WTC11 (cell line): ENCODE measurements around the gene PRSS56. TPM values are rescaled to one million over a fixed set of nuclear protein-coding genes. Genes with fewer than 3 reads are reported as not detected.

Experiments
- ATAC-seq: fragments of 200-7000 bp; cut with Tn5 transposase; 2 replicates; pipeline ENCODE4 v1.10.0; 2021; ENCODE audit warnings: mild to moderate bottlenecking, moderate library complexity
- CTCF ChIA-PET: fragments of 300-600 bp; sonication (Branson Sonifier 250); formaldehyde crosslinking; loops from one replicate; lab custom pipeline; 2021; ENCODE audit warnings: antibody characterized with exemption; lab: Charles Lee
- POLR2A ChIA-PET: fragments of 350-600 bp; sonication (Branson Sonifier 250); formaldehyde crosslinking; loops from one replicate; lab custom pipeline; 2021; ENCODE audit warnings: antibody characterized with exemption; lab: Charles Lee
- DNase-seq: peaks from one replicate; pipeline ENCODE4 v3.0.0; 2021; ENCODE audit warnings: low spot score
- H3K27ac Mint-ChIP-seq: 2 replicates; pipeline ENCODE4 v1.8.0; 2021; ENCODE audit warnings: mixed read lengths
- H3K27me3 Mint-ChIP-seq: 2 replicates; pipeline ENCODE4 v1.8.0; 2021; ENCODE audit warnings: low read depth, mild to moderate bottlenecking, moderate library complexity, mixed read lengths
- H3K36me3 Mint-ChIP-seq: 2 replicates; pipeline ENCODE4 v1.8.0; 2021; ENCODE audit warnings: mixed read lengths
- H3K4me1 Mint-ChIP-seq: 2 replicates; pipeline ENCODE4 v1.8.0; 2022; ENCODE audit warnings: mixed read lengths
- H3K4me3 Mint-ChIP-seq: 2 replicates; pipeline ENCODE4 v1.8.0; 2021; ENCODE audit warnings: mild to moderate bottlenecking, moderate library complexity, mixed read lengths
- H3K9me3 Mint-ChIP-seq: 2 replicates; pipeline ENCODE4 v1.8.0; 2021; ENCODE audit warnings: mixed read lengths
- ATF6 ChIP-seq: sonication (generic); formaldehyde crosslinking; IDR thresholded peaks from 2 replicates; pipeline ENCODE4 v1.8.1; 2023; ENCODE audit warnings: mild to moderate bottlenecking, missing genetic modification reagents
- CREM ChIP-seq: sonication (generic); formaldehyde crosslinking; IDR thresholded peaks from 2 replicates; pipeline ENCODE4 v1.8.1; 2022; ENCODE audit warnings: mild to moderate bottlenecking, missing genetic modification reagents, moderate library complexity
- EMX1 ChIP-seq: fragments of 250-450 bp; sonication (Bioruptor Pico); IDR thresholded peaks from 2 replicates; pipeline ENCODE4 v1.8.0; 2021; ENCODE audit warnings: mild to moderate bottlenecking
- ETV6 ChIP-seq: sonication (generic); formaldehyde crosslinking; IDR thresholded peaks from 2 replicates; pipeline ENCODE4 v1.8.1; 2022; ENCODE audit warnings: mild to moderate bottlenecking, missing genetic modification reagents
- FOXJ3 ChIP-seq: sonication (generic); formaldehyde crosslinking; IDR thresholded peaks from 2 replicates; pipeline ENCODE4 v1.9.0; 2021; ENCODE audit warnings: missing genetic modification reagents, mild to moderate bottlenecking, borderline replicate concordance
- FOXK1 ChIP-seq: sonication (generic); formaldehyde crosslinking; IDR thresholded peaks from 2 replicates; pipeline ENCODE4 v1.8.0; 2022; ENCODE audit warnings: mild to moderate bottlenecking, moderate library complexity, missing genetic modification reagents
- GRHL2 ChIP-seq: fragments of 250-450 bp; sonication (Bioruptor Pico); IDR thresholded peaks from 2 replicates; pipeline ENCODE4 v1.8.0; 2022; ENCODE audit warnings: mild to moderate bottlenecking, moderate library complexity; ENCODE audit not compliant: insufficient replicate concordance, severe bottlenecking
- RORB ChIP-seq: fragments of 250-450 bp; sonication (Bioruptor Pico); IDR thresholded peaks from 2 replicates; pipeline ENCODE4 v1.9.0; 2021; ENCODE audit warnings: mild to moderate bottlenecking
- SMAD3 ChIP-seq: sonication (generic); formaldehyde crosslinking; IDR thresholded peaks from 2 replicates; pipeline ENCODE4 v1.8.0; 2022; ENCODE audit warnings: missing genetic modification reagents, mild to moderate bottlenecking, borderline replicate concordance
- SOX15 ChIP-seq: fragments of 250-450 bp; sonication (Bioruptor Pico); IDR thresholded peaks from 2 replicates; pipeline ENCODE4 v1.9.0; 2021; ENCODE audit warnings: mild to moderate bottlenecking
- SP1 ChIP-seq: sonication (generic); formaldehyde crosslinking; conservative IDR thresholded peaks from 2 replicates; pipeline ENCODE4 v1.8.1; 2022; ENCODE audit warnings: missing genetic modification reagents
- STAT6 ChIP-seq: sonication (generic); formaldehyde crosslinking; conservative IDR thresholded peaks from 2 replicates; pipeline ENCODE4 v1.8.1; 2023; ENCODE audit warnings: mild to moderate bottlenecking, low read depth, missing genetic modification reagents, moderate library complexity
- TCF7 ChIP-seq: sonication (generic); formaldehyde crosslinking; IDR thresholded peaks from 2 replicates; pipeline ENCODE4 v1.8.0; 2022; ENCODE audit warnings: mild to moderate bottlenecking, low read depth, missing genetic modification reagents, moderate library complexity
- TEAD1 ChIP-seq: sonication (generic); formaldehyde crosslinking; IDR thresholded peaks from 2 replicates; pipeline ENCODE4 v1.8.0; 2022; ENCODE audit warnings: mild to moderate bottlenecking, missing genetic modification reagents
- ZBTB21 ChIP-seq: sonication (generic); formaldehyde crosslinking; IDR thresholded peaks from 2 replicates; pipeline ENCODE4 v1.8.1; 2023; ENCODE audit warnings: mild to moderate bottlenecking, missing genetic modification reagents, borderline replicate concordance
- total RNA-seq: library from RNA; stranded (reverse); gene quantifications from 3 replicates; pipeline ENCODE4 v1.2.3, GENCODE V29; 2021
- TF ChIP-seq, protein P1 (sequence below): sonication (generic); formaldehyde crosslinking; IDR thresholded peaks from 2 replicates; pipeline ENCODE4 v1.8.0; 2023; ENCODE audit warnings: missing genetic modification reagents
- TF ChIP-seq, protein P2 (sequence below): sonication (generic); formaldehyde crosslinking; IDR thresholded peaks from 2 replicates; pipeline ENCODE4 v1.8.1; 2023; ENCODE audit warnings: mild to moderate bottlenecking, missing genetic modification reagents, moderate library complexity
- TF ChIP-seq, protein P3 (sequence below): fragments of 250-450 bp; sonication (Bioruptor Pico); IDR thresholded peaks from 2 replicates; pipeline ENCODE4 v1.8.0; 2021; ENCODE audit warnings: mild to moderate bottlenecking

The PRSS56 gene
- total RNA-seq, 1 experiment from 2014 or later = not detected

GRCh38 chr2:232502911-232503808 lies 17.0 kb upstream of the PRSS56 start (continued):
- TF ChIP-seq GRHL2 (CRISPR knock-in tag) (no peak), RORB (CRISPR knock-in tag) (no peak), SP1 (CRISPR knock-in tag) (0 out of 2 replicates have a peak, but pooled peaks have one; percentile 15)

GRCh38 chr2:232503809-232504323 lies 16.3 kb upstream of the PRSS56 start:
- Mint-ChIP-seq H3K4me1 (peaks cover 22% of the 10 kb centered on the region), H3K36me3 (no peaks in the 10 kb centered on the region), H3K9me3 (no peaks in the 10 kb centered on the region), H3K4me3 (peak overlapping the region; percentile 95), H3K27me3 (peaks cover 50% of the 10 kb centered on the region), H3K27ac (no peak overlapping the region)
- CTCF ChIA-PET = interaction anchor here (1.0 to 3.1 kb wide), 5 partner anchors 17 to 169 kb away, joined by 3 to 21 read pairs (median 4); partner anchors contain the start of gene PRSS56
- ATAC-seq (no peak), DNase-seq (no peak)
- POLR2A ChIA-PET = no interaction called here
- TF ChIP-seq CREM (CRISPR knock-in tag) (no peak), ZBTB21 (no peak), FOXK1 (CRISPR knock-in tag) (no peak)

- Mint-ChIP-seq H3K4me3 (peak overlapping the region; percentile 95), H3K36me3 (no peaks in the 10 kb centered on the region), H3K9me3 (no peaks in the 10 kb centered on the region), H3K27me3 (peaks cover 50% of the 10 kb centered on the region), H3K27ac (no peak overlapping the region), H3K4me1 (peaks cover 22% of the 10 kb centered on the region)
- ATAC-seq (no peak), DNase-seq (no peak)
- ChIA-PET CTCF (interaction anchor here (1.1 to 3.1 kb wide), 4 partner anchors 17 to 169 kb away, joined by 3 to 21 read pairs (median 6); partner anchors contain the start of gene PRSS56), POLR2A (no interaction called here)
- TF ChIP-seq FOXJ3 (CRISPR knock-in tag) = no peak
- TF ChIP-seq, protein P1, sequence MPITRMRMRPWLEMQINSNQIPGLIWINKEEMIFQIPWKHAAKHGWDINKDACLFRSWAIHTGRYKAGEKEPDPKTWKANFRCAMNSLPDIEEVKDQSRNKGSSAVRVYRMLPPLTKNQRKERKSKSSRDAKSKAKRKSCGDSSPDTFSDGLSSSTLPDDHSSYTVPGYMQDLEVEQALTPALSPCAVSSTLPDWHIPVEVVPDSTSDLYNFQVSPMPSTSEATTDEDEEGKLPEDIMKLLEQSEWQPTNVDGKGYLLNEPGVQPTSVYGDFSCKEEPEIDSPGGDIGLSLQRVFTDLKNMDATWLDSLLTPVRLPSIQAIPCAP (CRISPR knock-in tag) = no peak
- TF ChIP-seq, protein P2, sequence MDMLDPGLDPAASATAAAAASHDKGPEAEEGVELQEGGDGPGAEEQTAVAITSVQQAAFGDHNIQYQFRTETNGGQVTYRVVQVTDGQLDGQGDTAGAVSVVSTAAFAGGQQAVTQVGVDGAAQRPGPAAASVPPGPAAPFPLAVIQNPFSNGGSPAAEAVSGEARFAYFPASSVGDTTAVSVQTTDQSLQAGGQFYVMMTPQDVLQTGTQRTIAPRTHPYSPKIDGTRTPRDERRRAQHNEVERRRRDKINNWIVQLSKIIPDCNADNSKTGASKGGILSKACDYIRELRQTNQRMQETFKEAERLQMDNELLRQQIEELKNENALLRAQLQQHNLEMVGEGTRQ (CRISPR knock-in tag) = no peak
- no peak for TF ChIP-seq SMAD3 (CRISPR knock-in tag)
- no peak for TF ChIP-seq ETV6
- no peak for TF ChIP-seq TEAD1 (CRISPR knock-in tag)
- TF ChIP-seq ATF6 (CRISPR knock-in tag) = no peak
- TF ChIP-seq EMX1 (CRISPR knock-in tag) = no peak
- TF ChIP-seq TCF7 (CRISPR knock-in tag) = no peak
- TF ChIP-seq STAT6 = no peak
- no peak for TF ChIP-seq SOX15
- TF ChIP-seq, protein P3, sequence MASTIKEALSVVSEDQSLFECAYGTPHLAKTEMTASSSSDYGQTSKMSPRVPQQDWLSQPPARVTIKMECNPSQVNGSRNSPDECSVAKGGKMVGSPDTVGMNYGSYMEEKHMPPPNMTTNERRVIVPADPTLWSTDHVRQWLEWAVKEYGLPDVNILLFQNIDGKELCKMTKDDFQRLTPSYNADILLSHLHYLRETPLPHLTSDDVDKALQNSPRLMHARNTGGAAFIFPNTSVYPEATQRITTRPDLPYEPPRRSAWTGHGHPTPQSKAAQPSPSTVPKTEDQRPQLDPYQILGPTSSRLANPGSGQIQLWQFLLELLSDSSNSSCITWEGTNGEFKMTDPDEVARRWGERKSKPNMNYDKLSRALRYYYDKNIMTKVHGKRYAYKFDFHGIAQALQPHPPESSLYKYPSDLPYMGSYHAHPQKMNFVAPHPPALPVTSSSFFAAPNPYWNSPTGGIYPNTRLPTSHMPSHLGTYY (CRISPR knock-in tag) = no peak
Observed at GRCh38 chr2:232504438-232504837, 15.8 kb upstream of the PRSS56 start.
